Keratinocyte (primary cell): ENCODE measurements around the gene ELAVL1. TPM values are rescaled to one million over a fixed set of nuclear protein-coding genes. Genes with fewer than 3 reads are reported as not detected.
A peak's percentile ranks its signal among the peaks of the same experiment; 100 is the strongest.

Source experiments
- DNase-seq: peaks from one replicate; pipeline ENCODE4 v3.0.0-alpha.2; 2011; ENCODE audit warnings: low read depth, missing footprints, low spot score
- FAIRE-seq: peaks from 2 replicates; lab custom pipeline; 2011; peaks lifted over from hg19 to GRCh38; lab: Jason Lieb, UNC
- H2AFZ ChIP-seq: 2 replicates; pipeline ENCODE4 v1.6.0; 2012; ENCODE audit warnings: low read length, control low read depth, inconsistent platforms; ENCODE audit not compliant: control insufficient read depth
- H3K27ac ChIP-seq: 2 replicates; pipeline ENCODE4 v1.5.1; 2011; ENCODE audit warnings: low read length; ENCODE audit not compliant: control insufficient read depth, insufficient read depth
- H3K27me3 ChIP-seq: 3 replicates; pipeline ENCODE4 v1.6.0; 2011; ENCODE audit warnings: low read length; ENCODE audit not compliant: control insufficient read depth, insufficient read depth; ENCODE audit errors: extremely low read depth
- H3K36me3 ChIP-seq, 2 experiments: 2 replicates in 1 of 2; 3 replicates in 1 of 2; pipeline ENCODE4 v1.5.1; 2011; ENCODE audit warnings: low read length in 2 of 2, mild to moderate bottlenecking in 1 of 2; ENCODE audit not compliant: control insufficient read depth in 2 of 2, insufficient read depth in 2 of 2; ENCODE audit errors: extremely low read depth in 1 of 2
- H3K4me1 ChIP-seq: 3 replicates; pipeline ENCODE4 v1.5.1; 2011; ENCODE audit warnings: low read length; ENCODE audit not compliant: control insufficient read depth, insufficient read depth; ENCODE audit errors: extremely low read depth
- H3K4me2 ChIP-seq: 3 replicates; pipeline ENCODE4 v1.6.0; 2011; ENCODE audit warnings: low read depth, low read length; ENCODE audit not compliant: control insufficient read depth, insufficient read depth; ENCODE audit errors: extremely low read depth
- H3K4me3 ChIP-seq, 3 experiments: fragments of 200-600 bp in 1 of 3; sonication (generic) in 1 of 3; 2 replicates in 2 of 3; 3 replicates in 1 of 3; pipeline ENCODE4 v1.5.1; 2011 to 2016; ENCODE audit warnings: low read length in 3 of 3, mild to moderate bottlenecking in 3 of 3, control low read depth in 2 of 3, inconsistent platforms in 1 of 3, low read depth in 1 of 3, mixed read lengths in 1 of 3, mixed run types in 1 of 3, moderate library complexity in 1 of 3; ENCODE audit not compliant: control insufficient read depth in 2 of 3, insufficient read depth in 2 of 3; ENCODE audit errors: extremely low read depth in 1 of 3
- H3K79me2 ChIP-seq: 2 replicates; pipeline ENCODE4 v1.6.0; 2012; ENCODE audit warnings: low read length; ENCODE audit not compliant: control insufficient read depth, insufficient read depth
- H3K9ac ChIP-seq: 3 replicates; pipeline ENCODE4 v1.6.0; 2011; ENCODE audit warnings: low read length; ENCODE audit not compliant: control insufficient read depth, insufficient read depth; ENCODE audit errors: extremely low read depth
- H3K9me1 ChIP-seq: 3 replicates; pipeline ENCODE4 v1.6.0; 2011; ENCODE audit warnings: low read length; ENCODE audit not compliant: control insufficient read depth, insufficient read depth; ENCODE audit errors: extremely low read depth
- H3K9me3 ChIP-seq: 2 replicates; pipeline ENCODE4 v1.5.1; 2012; ENCODE audit warnings: low read depth, low read length; ENCODE audit not compliant: control insufficient read depth
- H4K20me1 ChIP-seq: 3 replicates; pipeline ENCODE4 v1.6.0; 2011; ENCODE audit warnings: low read length; ENCODE audit not compliant: control insufficient read depth, insufficient read depth; ENCODE audit errors: extremely low read depth
- CTCF ChIP-seq, 3 experiments: IDR thresholded peaks in 1 of 3; conservative IDR thresholded peaks in 1 of 3; optimal IDR thresholded peaks in 1 of 3; 2 replicates in 2 of 3; 3 replicates in 1 of 3; pipeline versions ENCODE3 to v1.5.1; 2011; ENCODE audit warnings: low read length in 3 of 3, mild to moderate bottlenecking in 3 of 3, moderate library complexity in 2 of 3, control low read depth in 1 of 3, inconsistent platforms in 1 of 3; ENCODE audit not compliant: insufficient read depth in 2 of 3; ENCODE audit errors: extremely low read depth in 1 of 3
- EZH2 ChIP-seq: IDR thresholded peaks from one replicate; pipeline ENCODE4 v1.6.1; 2012; ENCODE audit warnings: inconsistent platforms, mild to moderate bottlenecking, low read length, moderate library complexity
- dilution Hi-C: fragments of 300-500 bp; cut with MboI; formaldehyde crosslinking; loops from one replicate; pipeline ENCODE4 v1.7.0; 2020; ENCODE audit warnings: low sequenced_read_pairs; ENCODE audit not compliant: extremely low pct_ligation_motif_present
- polyA plus RNA-seq, 5 experiments: library from polyadenylated mRNA; depleted of rRNA in 3 of 5; stranded (reverse) in 3 of 5; stranded (forward) in 1 of 5; unstranded in 1 of 5; fragments of >200 nt; gene quantifications; 1 replicate in 1 of 5; 2 replicates in 3 of 5; 3 replicates in 1 of 5; pipeline versions ENCODE4 v1.2.1 to v1.2.3, GENCODE V29; 2011 to 2012; ENCODE audit warnings: missing spikeins in 2 of 5, low read depth in 1 of 5, low replicate concordance in 1 of 5

ELAVL1 gene
- polyA plus RNA-seq, 1 donor (not counting 4 experiments of a cell fraction or from before 2014, with no cell fraction given) = 46.9 TPM

DNA sequence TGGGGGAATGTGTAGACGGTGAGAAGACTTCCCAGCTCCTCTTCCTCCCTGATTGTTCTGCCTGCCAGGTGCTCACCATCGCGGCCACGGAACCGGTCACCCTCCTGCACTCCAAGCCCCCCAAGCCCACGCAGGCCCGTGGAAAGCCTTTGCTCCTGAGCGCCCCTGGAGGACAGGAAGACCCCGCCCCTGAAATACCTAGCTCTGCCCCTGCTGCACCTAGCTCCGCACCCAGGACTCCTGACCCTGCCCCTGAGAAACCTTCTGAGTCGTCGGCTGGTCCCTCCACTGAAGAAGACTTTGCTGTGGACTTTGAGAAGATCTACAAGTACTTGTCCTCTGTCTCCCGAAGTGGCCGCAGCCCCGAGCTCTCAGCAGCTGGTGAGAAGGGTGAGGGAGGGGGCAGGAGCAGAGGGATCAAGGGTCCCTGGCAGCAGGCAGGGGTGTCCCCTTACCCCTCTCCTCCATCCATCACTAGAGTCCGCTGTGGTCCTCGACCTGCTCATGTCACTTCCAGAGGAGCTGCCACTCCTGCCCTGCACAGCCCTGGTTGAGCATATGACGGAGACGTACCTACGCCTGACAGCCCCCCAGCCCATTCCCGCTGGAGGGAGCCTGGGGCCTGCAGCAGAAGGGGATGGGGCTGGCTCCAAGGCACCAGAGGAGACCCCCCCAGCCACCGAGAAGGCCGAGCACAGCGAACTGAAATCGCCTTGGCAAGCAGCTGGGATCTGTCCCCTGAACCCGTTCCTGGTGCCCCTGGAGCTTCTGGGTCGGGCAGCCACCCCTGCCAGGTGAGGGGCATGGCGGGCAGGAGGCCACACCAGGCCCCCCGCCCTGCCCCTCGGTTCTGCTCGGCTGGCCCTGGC is 83.2 kb downstream of the ELAVL1 start:
- Histone ChIP-seq H3K9ac (no peak overlapping the region), H3K9me1 (no peaks in the 10 kb centered on the region), H3K4me2 (no peak overlapping the region), H3K27ac (no peak overlapping the region), H3K4me3 (no peak overlapping the region), H2AFZ (no peak overlapping the region), H4K20me1 (no peaks in the 10 kb centered on the region), H3K27me3 (peaks cover 9% of the 10 kb centered on the region), H3K79me2 (no peaks in the 10 kb centered on the region), H3K9me3 (no peaks in the 10 kb centered on the region), H3K4me1 (peaks cover 14% of the 10 kb centered on the region), H3K36me3 (peaks cover 4 to 5% of the 10 kb centered on the region in 2 experiments)
- no peak for DNase-seq
- no peak for FAIRE-seq
- no peak for TF ChIP-seq CTCF (optimal IDR thresholded peaks at IDR 0.05 in 1 of 3, IDR thresholded peaks at IDR 0.05 in 1 of 3, conservative IDR thresholded peaks at IDR 0.05 in 1 of 3; ENCODE audit: extremely low read depth in 1 of 3, insufficient read depth in 2 of 3, low read length in 3 of 3)
- TF ChIP-seq EZH2 = no peak
- dilution Hi-C loops = no loop called here

DNA sequence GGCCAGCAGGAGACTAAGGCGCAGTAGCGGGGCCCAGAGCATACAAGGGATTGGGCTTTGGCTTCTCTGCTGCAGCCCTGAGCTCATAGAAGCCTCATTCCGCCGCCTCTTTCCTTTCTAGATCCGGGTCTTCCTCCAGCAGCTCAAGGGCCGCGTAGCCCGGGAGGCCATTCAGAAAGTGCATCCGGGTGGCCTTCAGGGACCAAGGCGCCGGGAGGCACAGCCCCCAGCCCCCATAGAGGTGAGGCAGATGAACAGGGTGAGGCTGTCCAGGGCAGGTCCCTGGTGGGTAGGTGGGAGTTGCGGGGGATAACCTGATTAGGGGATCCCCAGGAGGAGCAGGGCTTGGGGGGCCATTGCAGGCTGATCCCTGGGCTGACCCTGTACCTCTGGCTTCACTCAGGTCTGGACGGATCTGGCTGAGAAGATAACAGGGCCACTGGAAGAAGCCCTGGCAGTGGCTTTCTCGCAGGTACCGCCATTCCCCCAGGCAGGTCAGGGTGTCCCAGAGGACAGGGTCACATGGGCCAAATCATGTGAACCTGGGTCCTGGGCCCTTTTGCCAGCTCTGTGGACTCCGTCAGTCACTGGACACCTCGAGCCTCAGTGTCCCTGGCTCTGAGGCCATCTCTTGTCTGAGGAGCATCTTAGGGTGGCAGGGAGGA is 84.0 kb downstream of the ELAVL1 start:
- Histone ChIP-seq H3K27ac (peak overlapping the region; percentile 76), H4K20me1 (no peaks in the 10 kb centered on the region), H3K9me3 (no peaks in the 10 kb centered on the region), H3K79me2 (no peaks in the 10 kb centered on the region), H3K4me2 (peak overlapping the region; percentile 93), H3K9me1 (no peaks in the 10 kb centered on the region), H3K4me1 (peaks cover 18% of the 10 kb centered on the region), H3K4me3 (peak overlapping the region; percentile 40 to 78 (median 70)), H3K9ac (peak overlapping the region; percentile 75), H2AFZ (peak overlapping the region; percentile 68), H3K36me3 (peaks cover 4 to 5% of the 10 kb centered on the region in 2 experiments), H3K27me3 (peaks cover 15% of the 10 kb centered on the region)
- no peak for TF ChIP-seq CTCF (optimal IDR thresholded peaks at IDR 0.05 in 1 of 3, IDR thresholded peaks at IDR 0.05 in 1 of 3, conservative IDR thresholded peaks at IDR 0.05 in 1 of 3; ENCODE audit: extremely low read depth in 1 of 3, insufficient read depth in 2 of 3, low read length in 3 of 3)
- TF ChIP-seq EZH2 = no peak
- dilution Hi-C loops = no loop called here
- FAIRE-seq = no peak
- DNase-seq = no peak
